Activated CD8-positive, alpha-beta memory T cell treated with anti-CD3 and anti-CD28 coated beads for 24 hours (primary cell): ENCODE data around the gene EEF2KMT.
"Not testable (repeated sequence)": the region's sequence is repeated elsewhere in the genome, so short reads cannot be mapped to it uniquely, and the experiment has no call there.

Experiments used
- DNase-seq: peaks from one replicate; pipeline ENCODE4 v3.0.0-alpha.2; 2020

EEF2KMT gene

DNA sequence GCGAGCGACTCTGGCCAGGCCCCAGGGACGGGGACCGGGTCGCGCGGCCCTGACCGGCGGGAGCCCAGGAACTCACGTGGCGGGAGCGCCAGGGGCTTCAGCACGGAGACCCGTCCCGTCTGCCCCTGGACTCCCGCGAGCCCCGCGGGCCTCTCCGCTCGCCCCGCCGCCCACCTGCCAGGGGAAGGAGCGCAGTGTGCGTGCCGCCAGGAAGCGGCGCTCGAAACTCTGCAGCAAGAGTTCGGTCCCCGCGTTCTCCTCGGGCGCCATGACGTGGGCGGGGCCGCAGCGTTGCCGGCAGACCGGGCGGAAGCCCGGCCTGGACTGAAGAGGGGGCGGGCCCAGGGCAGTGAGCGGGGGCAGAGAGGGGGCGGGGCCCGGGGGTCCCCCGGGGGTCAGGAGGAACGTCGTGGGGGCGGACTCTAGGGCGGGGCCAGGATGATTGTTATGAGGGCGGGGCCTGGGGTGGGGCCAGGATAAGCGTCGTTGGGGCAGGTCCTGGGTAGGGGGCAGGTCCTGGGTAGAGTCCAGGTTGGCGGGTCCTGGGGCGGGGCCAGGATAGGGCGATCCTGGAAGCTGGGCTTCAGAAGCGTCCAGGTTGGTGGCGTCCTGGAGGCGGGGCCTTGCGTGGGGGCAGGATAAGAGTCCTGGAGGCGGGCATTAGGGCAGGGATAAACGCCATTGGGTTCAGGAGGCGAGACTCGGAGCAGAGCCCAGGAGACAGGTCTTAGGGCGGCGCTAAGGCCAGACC lies at the start of gene EEF2KMT:
Gene EEF2KMT (minus strand): TSS at position 326 of the 751 bp plus-strand sequence. CDS start 56 bp downstream, at position 270.
- peak; percentile 97 for DNase-seq

GRCh38 chr16:5144621-5144956 lies 47.0 kb upstream of the EEF2KMT start:
- not testable (repeated sequence) for DNase-seq

DNA sequence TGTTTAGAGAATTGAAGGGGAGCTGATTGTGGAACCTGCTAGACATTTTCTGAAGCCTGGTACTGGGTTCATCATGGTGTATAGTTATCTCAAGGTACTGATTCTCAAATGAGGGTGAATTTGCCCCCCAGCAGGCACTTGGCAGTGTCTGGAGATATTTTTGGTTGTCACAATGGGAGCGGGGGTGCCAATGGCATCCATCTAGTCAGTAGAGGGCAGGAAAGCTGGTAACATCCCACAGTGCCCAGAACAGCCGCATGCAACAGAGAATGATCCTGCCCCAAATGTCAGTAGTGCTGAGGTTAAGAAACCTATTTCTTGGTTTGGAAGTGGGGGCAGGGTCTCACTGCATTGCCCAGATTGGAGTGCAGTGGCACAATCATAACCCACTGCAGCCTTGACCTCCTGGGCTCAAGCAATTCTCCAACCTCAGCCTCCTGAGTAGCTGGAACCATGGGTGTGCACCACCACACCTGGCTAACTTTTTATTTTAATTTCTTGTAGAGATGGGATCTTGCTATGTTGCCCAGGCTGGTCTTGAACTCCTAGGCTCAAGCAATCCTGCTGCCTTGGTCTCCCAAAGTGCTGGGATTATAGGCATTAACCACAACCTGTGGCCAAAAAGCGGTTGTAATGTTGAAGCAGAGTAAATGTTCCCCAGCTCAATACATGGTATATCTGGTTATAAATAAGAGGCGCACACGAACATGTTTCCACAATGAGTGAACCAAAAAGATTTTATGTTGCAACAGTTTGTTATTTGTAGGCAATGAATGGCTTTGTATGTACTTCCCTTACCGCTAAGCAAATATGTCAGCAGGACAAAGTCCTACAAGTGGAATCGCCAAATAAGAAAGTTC lies 46.4 kb upstream of the EEF2KMT start:
- no peak for DNase-seq

DNA sequence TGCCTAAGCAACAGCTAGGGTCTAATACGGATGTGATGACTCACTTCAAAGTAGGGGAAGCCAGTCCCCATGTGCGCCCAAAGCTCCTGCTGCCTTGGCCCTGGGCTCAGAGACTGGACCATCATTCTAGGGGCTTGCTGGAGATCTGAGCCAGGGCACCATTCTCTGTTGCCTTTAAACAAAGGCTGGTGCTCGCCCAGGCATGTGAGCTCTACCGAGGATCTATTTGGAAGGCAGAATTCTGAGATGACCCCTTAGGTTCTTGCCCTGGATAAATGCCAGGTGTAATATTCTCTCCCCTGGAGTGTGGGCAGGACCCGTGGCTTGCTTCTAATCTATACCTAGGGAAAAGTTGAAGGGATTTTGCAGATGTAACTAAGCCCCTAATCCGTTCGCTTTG lies 42.6 kb upstream of the EEF2KMT start:
- not testable (repeated sequence) for DNase-seq

- not testable (repeated sequence) for DNase-seq
These were observed 37.3 kb upstream of the EEF2KMT start for GRCh38 chr16:5134739-5135452.

- DNase-seq = not testable (repeated sequence)
These were observed 35.5 kb upstream of the EEF2KMT start for GRCh38 chr16:5132915-5133600.

GRCh38 chr16:5131467-5132004 lies 33.9 kb upstream of the EEF2KMT start:
- not testable (repeated sequence) for DNase-seq

DNA sequence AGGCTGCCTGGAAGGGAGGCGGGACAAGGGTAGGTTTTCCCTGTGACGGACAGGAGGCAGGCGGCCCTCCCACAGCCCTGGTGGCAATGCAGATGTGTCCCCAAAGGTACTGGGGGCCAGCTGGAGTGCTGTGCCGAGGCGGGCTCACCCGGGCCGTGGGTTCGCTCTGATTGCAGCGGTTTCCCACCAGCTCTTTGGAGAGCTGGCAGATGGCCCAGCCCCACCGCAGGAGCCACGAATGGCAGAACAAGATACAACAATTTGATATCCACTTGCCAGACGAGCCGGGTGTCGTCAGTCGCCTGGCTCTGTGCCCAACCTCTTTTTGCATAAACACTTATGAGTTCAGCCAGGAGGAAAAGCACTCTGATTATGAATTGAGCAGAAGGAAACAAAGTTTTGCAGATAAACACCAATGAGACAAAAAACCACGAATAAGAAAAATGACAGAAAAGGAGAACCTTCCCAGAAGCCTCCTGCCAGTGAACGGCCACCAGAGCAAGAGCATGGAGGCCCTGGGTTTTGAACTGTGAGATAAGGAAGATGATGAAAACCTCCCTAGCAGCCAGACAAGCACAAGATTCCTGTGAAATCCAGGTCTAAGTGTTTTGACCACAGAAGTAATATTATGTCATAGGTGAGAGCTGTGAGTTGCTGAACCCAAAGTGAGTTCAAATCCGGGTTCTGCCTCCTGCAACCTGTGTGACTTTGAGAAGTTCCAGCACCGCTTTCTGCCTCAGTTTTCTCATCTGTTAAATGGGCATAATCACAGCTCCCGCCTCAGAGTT lies 19.9 kb upstream of the EEF2KMT start:
- peak; percentile 61 for DNase-seq

GRCh38 chr16:5116780-5117295 lies 19.2 kb upstream of the EEF2KMT start:
- not testable (repeated sequence) for DNase-seq

DNA sequence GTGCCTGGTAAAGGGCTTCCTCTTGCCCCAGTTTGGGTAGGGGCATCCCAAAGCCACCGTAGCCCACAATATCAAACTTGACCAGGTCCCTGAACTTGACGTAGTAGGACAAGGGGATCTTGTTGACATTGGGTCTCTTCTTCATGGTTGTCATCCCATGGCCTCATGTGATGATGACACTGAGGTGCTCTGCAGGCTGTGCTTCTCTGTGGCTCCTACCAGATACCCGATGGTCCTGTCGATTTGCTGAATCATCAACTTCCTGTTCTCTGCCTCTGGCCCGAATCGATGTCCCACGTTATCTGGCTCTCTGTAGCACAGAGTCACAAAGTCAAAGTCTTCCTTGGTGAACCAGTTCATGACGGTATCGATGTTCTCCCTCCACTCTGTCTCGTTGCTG lies 13.3 kb upstream of the EEF2KMT start:
- DNase-seq = not testable (repeated sequence)

DNA sequence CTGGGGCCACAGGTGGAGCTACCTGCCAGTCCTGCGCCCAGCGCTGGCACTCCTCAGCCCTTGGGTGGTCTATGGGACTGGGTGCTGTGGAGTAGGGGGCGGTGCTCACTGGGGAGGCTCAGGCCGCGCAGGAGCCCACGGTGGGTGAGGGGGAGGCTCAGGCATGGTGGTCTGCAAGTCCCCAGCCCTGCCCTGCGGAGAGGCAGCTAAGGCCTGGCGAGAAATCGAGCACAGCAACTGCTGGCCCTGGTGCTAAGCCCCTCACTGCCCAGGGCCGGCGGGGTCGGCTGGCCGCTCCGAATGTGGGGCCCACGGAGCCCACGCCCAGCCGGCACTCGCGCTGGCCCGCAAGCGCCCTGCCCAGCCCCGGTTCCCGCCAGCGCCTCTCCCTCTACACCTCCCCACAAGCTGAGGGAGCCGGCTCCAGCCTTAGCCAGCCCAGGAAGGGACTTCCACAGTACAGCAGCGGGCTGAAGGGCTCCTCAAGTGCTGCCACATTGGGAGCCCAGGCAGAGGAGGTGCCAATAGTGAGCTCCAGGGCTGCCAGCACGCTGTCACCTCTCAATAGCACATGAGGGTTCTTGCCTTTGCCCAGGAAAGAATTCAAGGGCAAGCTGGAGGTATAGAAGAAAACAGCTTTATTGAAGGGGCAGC lies 11.0 kb upstream of the EEF2KMT start:
- no peak for DNase-seq

- DNase-seq = not testable (repeated sequence)
These were observed 7.4 kb upstream of the EEF2KMT start for GRCh38 chr16:5105039-5105438.

DNA sequence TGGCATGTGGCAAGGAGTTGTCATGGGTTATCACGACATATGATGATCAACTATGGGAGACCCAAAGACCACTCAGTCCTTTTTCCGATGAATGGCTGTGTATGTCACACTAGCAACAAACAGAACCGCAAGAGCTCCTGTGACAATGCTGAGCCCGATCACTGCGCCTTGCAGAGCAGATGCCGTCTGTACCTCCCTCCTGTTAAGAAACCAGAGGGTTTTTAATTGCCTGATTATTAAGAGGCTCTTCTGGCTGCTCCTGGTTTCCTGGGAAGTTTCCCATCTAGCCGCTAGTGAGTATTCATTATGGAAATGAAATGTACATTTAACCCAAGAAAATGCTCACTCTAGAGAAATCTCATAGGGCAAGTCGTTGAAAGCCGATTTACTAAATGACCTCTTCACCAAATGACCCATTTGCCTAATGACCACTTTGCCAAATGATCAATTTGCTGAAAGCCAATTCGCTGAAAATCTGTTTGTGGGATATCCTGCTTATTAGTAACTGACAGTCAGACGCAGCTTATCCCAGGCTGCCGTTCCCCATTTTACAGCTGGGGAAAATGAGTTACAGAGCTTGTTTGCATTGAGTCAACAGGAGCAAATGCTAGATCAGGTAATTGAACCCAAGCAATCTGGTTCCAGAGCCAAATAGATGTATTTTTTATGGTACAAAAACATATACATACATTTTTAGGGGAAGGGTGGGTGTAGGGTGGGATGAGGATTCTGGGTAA lies 5.9 kb upstream of the EEF2KMT start:
- DNase-seq = not testable (repeated sequence)

GRCh38 chr16:5099174-5099573 lies 1.6 kb upstream of the EEF2KMT start:
- not testable (repeated sequence) for DNase-seq

DNA sequence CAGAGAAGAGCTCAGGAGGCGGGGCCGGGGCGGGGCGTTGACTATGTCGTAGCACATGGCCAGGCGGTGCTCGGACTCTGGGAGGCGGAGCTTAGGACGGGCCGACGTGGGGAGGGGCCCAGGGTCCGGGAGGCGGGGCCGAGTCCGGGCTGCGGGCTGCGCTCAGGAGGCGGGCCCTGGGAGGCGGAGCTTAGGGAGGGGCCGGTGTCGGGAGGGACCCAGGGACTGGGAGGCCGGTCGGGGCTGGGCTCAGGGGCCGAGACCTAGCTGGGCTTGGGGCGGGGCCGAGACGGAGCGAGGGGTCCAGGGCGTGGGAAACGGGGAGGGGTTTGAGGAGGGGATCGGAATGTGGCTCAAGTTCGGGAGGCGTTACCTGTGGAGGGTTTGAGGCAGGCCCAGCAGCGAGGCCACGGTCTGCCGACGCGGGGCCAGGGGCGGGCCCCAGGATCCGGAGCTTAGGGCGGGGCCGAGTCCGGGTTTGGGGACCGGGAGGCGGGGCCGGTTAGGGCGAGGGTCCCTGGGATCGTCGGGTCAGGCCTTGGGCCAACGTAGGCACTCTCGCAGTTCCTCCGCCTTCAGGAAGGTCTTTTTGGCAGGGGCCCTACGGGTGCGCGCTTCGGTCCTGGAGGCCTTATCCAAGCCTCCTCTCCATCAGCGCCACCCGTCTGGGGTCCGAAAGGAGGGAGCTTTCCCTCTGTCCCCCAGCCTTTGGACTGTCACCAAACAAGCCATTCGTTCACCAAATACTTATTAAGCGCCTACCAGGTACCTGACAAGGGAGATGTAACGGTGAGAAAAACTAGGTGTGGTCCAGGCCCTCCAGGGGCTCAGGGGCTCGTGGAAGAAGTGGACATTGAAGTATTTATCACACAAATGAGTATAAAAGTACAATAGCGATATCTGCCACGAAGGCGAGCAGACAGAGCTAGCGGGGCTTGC lies 895 bp upstream of the EEF2KMT start:
- peak; percentile 87 for DNase-seq

DNA sequence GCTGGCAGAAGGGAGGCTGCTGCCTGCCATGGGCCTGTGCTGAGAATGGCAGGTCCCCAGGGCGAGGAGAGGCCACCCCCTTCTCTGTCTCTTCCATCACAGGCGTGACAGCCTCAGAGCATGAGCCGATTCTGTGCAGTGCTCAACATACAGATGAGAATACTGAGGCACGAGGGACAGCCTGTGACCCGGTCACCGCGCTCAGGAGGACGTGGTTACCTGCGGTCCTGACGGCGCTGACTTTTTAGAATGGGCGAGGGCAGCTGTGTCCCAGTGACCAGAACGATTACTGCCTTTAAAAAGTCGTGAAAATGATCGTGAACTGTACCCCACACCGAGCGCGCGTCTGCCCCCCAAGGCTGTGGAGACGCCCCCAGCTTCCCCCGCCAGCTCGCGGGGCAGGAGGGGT lies 530 bp downstream of the EEF2KMT start:
- peak; percentile 81 for DNase-seq

DNA sequence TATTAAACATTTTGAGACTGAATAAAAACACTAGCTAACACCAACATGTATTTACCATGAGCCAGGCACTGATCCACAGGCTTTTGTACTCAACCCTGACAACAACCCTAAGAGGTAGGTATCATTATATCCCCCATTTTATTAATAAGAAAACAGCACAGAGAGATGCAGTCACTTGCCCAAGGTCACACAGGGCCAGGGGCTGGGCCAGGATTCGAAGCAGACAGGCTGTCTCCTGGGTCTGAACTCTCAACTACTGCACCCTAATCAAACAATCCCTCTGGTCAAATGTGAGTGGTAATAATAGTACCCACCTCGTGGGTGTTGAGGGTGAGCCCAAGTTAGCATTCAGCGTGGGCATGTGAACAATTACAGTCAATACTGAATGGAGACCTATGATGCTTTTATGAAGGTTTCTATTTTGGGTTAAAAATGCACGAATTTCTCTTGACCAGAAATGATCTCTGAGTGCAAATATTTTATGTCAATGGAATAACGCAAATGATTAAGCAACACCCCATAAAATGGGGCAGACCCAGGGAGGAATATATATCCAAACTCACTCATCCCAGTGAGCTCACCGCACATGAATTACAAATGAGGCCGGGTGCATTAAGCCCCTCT lies 1.0 kb downstream of the EEF2KMT start:
- DNase-seq = not testable (repeated sequence)

- not testable (repeated sequence) for DNase-seq
These were observed 2.3 kb downstream of the EEF2KMT start for GRCh38 chr16:5095145-5095830.
